ENCODE measurements around the gene WDFY3.

DNA sequence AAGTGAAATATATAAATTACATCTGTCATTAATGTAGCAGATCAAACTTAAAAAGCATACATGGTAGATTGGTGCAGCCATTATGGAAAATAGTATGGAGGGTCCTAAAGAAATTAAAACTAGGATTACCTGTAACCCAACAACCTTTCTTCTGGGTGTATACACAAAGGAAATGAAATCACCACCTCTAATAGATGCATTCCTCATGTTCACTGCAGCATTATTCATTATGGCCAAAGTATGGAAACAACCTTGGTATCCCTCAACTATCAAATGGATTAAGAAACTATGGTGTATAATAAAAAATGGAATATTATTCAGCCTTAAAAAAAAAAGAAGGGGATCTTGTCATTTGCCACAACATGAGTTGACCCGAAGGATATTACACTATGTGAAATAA, 13.7 kb downstream of the WDFY3 start:
- TF ChIP-seq, protein P1, sequence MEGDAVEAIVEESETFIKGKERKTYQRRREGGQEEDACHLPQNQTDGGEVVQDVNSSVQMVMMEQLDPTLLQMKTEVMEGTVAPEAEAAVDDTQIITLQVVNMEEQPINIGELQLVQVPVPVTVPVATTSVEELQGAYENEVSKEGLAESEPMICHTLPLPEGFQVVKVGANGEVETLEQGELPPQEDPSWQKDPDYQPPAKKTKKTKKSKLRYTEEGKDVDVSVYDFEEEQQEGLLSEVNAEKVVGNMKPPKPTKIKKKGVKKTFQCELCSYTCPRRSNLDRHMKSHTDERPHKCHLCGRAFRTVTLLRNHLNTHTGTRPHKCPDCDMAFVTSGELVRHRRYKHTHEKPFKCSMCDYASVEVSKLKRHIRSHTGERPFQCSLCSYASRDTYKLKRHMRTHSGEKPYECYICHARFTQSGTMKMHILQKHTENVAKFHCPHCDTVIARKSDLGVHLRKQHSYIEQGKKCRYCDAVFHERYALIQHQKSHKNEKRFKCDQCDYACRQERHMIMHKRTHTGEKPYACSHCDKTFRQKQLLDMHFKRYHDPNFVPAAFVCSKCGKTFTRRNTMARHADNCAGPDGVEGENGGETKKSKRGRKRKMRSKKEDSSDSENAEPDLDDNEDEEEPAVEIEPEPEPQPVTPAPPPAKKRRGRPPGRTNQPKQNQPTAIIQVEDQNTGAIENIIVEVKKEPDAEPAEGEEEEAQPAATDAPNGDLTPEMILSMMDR (IDR thresholded peaks at IDR 0.05; ENCODE audit: low read length) = no peak
- TF ChIP-seq EZH2 (IDR thresholded peaks at IDR 0.05; ENCODE audit: borderline replicate concordance, low read length) = no peak
